ENCODE data around the gene ACTBL2. TPM values are rescaled to one million over a fixed set of nuclear protein-coding genes. Genes with fewer than 3 reads are reported as not detected.

ACTBL2 gene
- total and polyA plus RNA-seq, 3 donors from 2014 or later = 0.15 to 0.16 TPM; not detected in 1

- intact Hi-C loops (cut with DNase I; ENCODE audit: low total_unique reads) = no loop called here
- no peaks in the 10 kb centered on the region for H3K4me1 ChIP-seq
- no peak overlapping the region for H3K27ac ChIP-seq
- WGBS, 2 donors = 69 to 74% methylated on average over 8 of the region's 8 CpGs
- DNase-seq = no peak
- H3K9me3 ChIP-seq = no peaks in the 10 kb centered on the region
- TF ChIP-seq, protein P1, sequence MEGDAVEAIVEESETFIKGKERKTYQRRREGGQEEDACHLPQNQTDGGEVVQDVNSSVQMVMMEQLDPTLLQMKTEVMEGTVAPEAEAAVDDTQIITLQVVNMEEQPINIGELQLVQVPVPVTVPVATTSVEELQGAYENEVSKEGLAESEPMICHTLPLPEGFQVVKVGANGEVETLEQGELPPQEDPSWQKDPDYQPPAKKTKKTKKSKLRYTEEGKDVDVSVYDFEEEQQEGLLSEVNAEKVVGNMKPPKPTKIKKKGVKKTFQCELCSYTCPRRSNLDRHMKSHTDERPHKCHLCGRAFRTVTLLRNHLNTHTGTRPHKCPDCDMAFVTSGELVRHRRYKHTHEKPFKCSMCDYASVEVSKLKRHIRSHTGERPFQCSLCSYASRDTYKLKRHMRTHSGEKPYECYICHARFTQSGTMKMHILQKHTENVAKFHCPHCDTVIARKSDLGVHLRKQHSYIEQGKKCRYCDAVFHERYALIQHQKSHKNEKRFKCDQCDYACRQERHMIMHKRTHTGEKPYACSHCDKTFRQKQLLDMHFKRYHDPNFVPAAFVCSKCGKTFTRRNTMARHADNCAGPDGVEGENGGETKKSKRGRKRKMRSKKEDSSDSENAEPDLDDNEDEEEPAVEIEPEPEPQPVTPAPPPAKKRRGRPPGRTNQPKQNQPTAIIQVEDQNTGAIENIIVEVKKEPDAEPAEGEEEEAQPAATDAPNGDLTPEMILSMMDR (IDR thresholded peaks at IDR 0.05) = no peak
- TF ChIP-seq POLR2A (IDR thresholded peaks at IDR 0.05) = no peak
- no peaks in the 10 kb centered on the region for H3K36me3 ChIP-seq (ENCODE audit: low read depth, missing control alignments)
- no peaks in the 10 kb centered on the region for H3K27me3 ChIP-seq
- no peak overlapping the region for H3K4me3 ChIP-seq
Observed at GRCh38 chr5:57437976-57438805, 44.4 kb downstream of the ACTBL2 start.

DNA sequence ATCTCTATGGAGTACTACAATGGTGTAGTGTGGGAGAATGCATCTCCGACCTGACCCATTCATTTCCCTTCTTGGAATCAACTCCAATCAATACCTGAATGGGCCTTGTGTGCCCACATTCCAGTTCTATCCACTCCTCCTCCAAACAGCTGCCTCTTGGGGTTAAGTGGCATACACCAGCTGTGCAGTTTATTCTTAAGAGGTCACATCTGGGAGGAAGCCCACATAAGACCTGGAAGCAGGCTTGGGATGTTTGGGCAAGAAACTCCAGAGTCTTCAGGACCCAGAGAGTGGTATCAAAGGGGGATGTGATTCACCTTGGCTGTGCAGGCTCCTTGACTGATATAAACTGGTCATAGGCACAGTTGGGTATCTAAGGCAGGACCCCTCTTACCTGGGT lies 46.0 kb downstream of the ACTBL2 start:
- Histone ChIP-seq H3K4me3 (no peak overlapping the region), H3K4me1 (no peaks in the 10 kb centered on the region), H3K36me3 (ENCODE audit: low read depth, missing control alignments) (no peaks in the 10 kb centered on the region), H3K9me3 (no peaks in the 10 kb centered on the region), H3K27me3 (no peaks in the 10 kb centered on the region), H3K27ac (no peak overlapping the region)
- TF ChIP-seq, protein P1 (IDR thresholded peaks at IDR 0.05) = no peak
- TF ChIP-seq POLR2A (IDR thresholded peaks at IDR 0.05) = no peak
- DNase-seq = no peak
- WGBS, 2 donors = 94 to 97% methylated on average over 1 of the region's 1 CpG
- intact Hi-C loops (cut with DNase I; ENCODE audit: low total_unique reads) = no loop called here

DNA sequence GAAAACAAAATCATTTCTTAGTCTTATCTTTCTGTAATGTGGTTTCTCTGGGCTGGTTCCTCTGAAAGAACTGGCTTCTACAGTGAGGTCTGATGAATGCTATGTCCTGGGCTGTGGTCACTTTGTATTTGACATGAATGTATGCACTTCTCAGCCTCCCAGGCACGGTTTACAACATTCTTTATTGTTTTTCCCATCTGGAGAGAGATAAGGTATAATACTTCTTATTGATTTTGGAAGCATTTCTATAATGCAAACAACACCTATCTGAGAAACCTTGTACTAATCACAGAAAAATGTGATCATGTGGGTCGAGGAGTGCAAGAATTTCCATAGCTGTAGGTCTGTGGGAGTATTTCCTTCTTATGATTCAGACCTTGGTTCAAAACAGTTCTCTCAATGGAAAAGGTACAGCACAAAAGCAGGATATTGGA lies 46.9 kb downstream of the ACTBL2 start:
- H3K9me3 ChIP-seq = no peaks in the 10 kb centered on the region
- TF ChIP-seq, protein P1 (IDR thresholded peaks at IDR 0.05) = no peak
- TF ChIP-seq POLR2A (IDR thresholded peaks at IDR 0.05) = no peak
- H3K27me3 ChIP-seq = no peaks in the 10 kb centered on the region
- no peak overlapping the region for H3K27ac ChIP-seq
- intact Hi-C loops (cut with DNase I; ENCODE audit: low total_unique reads) = no loop called here
- 29 to 42% methylated on average over 2 of the region's 2 CpGs for WGBS, 2 donors
- H3K4me1 ChIP-seq = no peaks in the 10 kb centered on the region
- H3K36me3 ChIP-seq (ENCODE audit: low read depth, missing control alignments) = no peaks in the 10 kb centered on the region
- no peak overlapping the region for H3K4me3 ChIP-seq
- DNase-seq = no peak

DNA sequence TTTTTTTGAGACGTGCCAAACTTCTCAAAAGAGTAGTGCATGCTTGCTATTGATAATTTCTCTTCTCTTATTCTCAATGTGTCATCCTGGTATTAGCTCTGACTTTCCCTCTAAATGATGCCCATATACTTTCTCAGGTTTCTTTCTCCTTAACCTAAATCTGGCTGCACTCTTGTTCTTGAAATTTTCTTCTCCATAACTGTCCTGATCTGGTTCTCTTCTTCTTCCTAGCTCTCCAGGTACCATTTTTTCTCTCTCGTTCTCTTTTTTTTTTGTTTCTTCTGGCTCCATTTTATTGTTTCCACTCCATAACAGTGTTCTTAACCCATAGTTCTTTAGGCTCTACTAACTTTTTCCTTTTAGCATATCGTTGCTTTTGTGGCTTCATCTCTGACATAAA lies 47.9 kb downstream of the ACTBL2 start:
- Histone ChIP-seq H3K9me3 (no peaks in the 10 kb centered on the region), H3K36me3 (ENCODE audit: low read depth, missing control alignments) (no peaks in the 10 kb centered on the region), H3K27ac (no peak overlapping the region), H3K4me1 (no peaks in the 10 kb centered on the region), H3K27me3 (no peaks in the 10 kb centered on the region), H3K4me3 (no peak overlapping the region)
- no peak for DNase-seq
- intact Hi-C loops (cut with DNase I; ENCODE audit: low total_unique reads) = no loop called here
- TF ChIP-seq, protein P1 (IDR thresholded peaks at IDR 0.05) = no peak
- TF ChIP-seq POLR2A (IDR thresholded peaks at IDR 0.05) = no peak
- WGBS, 2 donors = 63 to 86% methylated on average over 3 of the region's 3 CpGs

- intact Hi-C loops (cut with DNase I; ENCODE audit: low total_unique reads) = no loop called here
- 56 to 63% methylated on average over 2 of the region's 2 CpGs for WGBS, 2 donors
- DNase-seq = no peak
- Histone ChIP-seq H3K27ac (no peak overlapping the region), H3K27me3 (no peaks in the 10 kb centered on the region), H3K4me1 (no peaks in the 10 kb centered on the region), H3K36me3 (ENCODE audit: low read depth, missing control alignments) (no peaks in the 10 kb centered on the region), H3K4me3 (no peak overlapping the region), H3K9me3 (no peaks in the 10 kb centered on the region)
- TF ChIP-seq POLR2A (IDR thresholded peaks at IDR 0.05) = no peak
- TF ChIP-seq, protein P1 (IDR thresholded peaks at IDR 0.05) = no peak
Observed at GRCh38 chr5:57434227-57434640, 48.4 kb downstream of the ACTBL2 start.
